GM04503 (cell line): ENCODE results near the gene DNASE1L3.
"Not testable (repeated sequence)": the region's sequence is repeated elsewhere in the genome, so short reads cannot be mapped to it uniquely, and the experiment has no call there.

Source experiments
- DNase-seq: peaks from one replicate; pipeline ENCODE4 v3.0.0-alpha.2; 2012; ENCODE audit warnings: low read depth

The DNASE1L3 gene

GRCh38 chr3:58235970-58236369 is 25.2 kb upstream of the DNASE1L3 start:
- DNase-seq: no peak

DNA sequence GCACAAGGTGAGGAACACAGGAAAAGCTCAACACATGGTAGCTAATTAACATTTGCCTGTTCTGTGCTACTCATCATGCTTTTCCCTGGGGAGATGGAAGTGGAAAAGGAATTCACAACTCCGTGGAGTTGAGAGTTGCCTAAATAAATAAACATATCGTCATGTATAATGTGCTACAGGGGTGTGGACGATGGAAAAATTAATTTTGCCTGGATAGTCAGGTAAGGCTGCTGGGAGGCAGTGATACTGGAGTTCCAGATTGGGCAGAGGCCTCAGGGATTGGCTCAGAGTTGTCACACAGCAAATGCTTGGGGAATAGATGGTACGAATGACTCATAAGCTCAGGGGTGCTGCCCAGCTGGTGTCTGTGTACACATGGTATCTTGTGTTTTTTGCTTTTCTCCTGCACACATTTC is 23.8 kb upstream of the DNASE1L3 start:
- DNase-seq: peak; percentile 15

DNA sequence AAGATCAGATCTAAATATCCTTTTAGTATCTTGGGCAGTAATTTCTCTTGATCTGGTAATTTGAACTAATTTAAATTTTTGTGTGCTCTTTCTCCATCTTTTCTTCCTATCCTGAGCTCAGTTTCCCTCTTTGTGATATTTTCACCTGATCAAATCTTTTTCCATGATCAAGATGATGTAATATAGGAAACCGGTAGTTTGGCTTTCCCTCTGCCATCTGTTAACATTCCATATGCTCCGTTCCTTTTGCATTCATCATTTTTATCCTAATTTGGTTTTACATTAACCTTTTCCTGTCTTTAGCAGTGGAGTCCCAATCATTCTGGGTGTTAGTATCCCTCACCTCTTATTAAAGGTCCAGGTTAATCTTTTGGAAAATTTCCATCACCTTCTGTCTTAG is 20.9 kb upstream of the DNASE1L3 start:
- DNase-seq: no peak

GRCh38 chr3:58230876-58231552 is 20.2 kb upstream of the DNASE1L3 start:
- DNase-seq: no peak

DNA sequence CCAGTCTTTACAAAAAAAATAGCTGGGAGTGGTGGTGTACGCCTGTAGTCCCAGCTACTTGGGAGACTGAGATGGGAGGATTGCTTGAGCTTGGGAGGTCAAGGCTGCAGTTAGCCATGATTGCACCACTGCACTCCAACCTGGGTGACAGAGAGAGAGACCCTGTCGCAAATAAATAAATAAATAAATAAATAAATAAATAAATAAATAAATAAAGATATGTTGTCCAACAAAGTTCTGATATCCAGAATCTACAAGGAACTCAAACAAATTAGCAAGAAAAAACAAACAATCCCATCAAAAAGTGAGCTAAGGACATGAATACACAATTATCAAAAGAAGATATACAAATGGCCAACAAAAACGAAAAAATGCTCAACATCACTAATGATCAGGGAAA is 17.2 kb upstream of the DNASE1L3 start:
- DNase-seq: not testable (repeated sequence)

DNA sequence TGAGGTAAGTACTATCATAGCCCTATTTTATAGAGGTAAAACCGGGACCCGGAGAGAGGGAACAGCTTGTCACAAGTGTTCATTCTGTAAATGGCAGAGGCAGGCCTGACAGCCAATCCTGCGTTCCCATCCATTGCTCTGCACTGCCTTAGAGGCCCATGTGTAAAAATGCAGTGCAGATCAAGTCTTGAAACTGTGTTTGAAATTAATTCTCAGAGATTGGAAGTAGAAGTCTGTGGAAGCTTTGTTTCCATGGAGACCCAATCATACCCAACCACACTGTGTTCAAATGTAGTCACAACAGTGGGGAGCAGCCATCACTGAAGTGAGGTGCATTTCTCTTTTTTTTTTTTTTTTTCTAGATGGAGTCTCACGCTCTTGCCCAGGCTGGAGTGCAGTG is 13.1 kb upstream of the DNASE1L3 start:
- no peak for DNase-seq

- DNase-seq: no peak
Measured at GRCh38 chr3:58222161-58222724, 11.5 kb upstream of the DNASE1L3 start.

DNA sequence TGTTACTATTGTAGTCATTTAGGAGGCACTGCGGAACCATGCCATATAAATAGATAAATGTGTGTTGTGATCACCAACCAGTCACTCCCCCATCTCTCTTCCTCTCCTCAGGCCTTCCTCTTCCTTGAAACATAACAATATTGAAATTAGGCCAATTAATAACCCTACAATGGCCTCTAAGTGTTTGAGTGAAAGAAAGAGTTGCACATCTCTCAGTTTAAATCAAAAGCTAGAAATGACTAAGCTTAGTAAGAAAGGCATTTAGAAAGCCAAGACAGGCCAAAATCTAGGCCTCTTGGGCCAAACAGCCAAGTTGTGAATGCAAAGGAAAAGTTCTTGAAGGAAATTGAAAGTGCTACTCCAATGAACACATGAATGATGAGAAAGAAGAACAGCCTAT is 8.1 kb upstream of the DNASE1L3 start:
- no peak for DNase-seq

DNA sequence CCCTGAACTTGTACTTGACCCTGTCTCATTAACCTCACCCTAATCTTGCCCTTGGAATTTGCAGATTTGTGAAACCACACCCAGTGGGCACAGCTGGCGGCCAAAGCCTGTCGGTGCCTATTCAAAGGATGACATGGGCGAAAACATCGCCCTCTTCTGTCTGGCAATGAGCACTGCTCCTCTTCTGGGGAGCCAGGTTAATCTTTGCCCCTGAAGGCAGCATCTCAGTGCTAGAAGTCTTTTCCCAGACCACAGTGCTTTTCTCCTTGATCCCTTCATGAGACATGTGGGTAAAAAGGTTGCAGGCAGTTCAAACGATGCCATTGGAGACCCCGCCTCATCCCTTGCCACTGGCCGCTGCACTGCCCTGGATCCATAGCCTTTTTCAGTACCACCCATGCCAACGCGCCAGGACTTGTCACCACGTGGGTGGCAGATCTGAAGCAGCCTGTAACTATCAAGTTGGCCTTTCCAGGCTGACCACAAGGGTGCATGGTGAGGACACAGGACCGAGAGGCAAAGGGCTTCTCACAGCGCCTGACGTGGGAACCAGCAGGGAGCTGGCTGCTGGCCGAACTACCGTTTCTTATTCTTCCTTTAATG is 6.5 kb upstream of the DNASE1L3 start:
- peak; percentile 37 for DNase-seq

DNA sequence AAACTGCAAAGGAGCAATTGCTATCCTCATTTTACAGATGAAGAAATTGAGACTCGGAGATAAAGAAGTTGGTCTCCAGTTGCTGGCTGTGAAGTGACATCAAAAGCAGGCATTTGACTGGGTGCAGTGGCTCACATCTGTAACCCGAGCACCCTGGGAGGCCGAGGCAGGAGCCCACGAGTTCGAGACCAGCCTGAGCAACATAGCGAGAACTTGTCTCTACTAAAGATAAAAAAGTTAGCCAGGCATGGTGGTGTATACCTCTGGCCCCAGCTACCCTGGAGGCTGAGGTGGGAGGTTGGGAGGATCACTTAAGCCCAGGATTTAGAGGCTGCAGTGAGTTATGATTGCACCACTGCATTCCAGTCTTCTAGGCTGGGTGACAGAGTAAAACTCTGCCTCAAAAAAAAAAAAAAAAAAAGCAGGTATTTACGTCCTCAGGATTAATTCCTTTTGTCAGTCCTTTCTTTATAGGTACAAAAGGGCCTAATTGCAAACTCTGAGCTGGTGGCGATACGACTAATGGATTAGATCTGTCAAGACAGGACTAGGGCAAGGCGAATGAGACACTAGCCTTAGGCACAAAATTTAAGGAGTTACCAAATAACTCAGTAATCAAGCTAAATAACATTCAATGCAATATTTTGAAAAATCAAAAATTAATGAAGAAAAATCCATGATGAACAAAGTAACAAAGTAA is 5.9 kb upstream of the DNASE1L3 start:
- no peak for DNase-seq

GRCh38 chr3:58215317-58216025 is 4.7 kb upstream of the DNASE1L3 start:
- no peak for DNase-seq

DNA sequence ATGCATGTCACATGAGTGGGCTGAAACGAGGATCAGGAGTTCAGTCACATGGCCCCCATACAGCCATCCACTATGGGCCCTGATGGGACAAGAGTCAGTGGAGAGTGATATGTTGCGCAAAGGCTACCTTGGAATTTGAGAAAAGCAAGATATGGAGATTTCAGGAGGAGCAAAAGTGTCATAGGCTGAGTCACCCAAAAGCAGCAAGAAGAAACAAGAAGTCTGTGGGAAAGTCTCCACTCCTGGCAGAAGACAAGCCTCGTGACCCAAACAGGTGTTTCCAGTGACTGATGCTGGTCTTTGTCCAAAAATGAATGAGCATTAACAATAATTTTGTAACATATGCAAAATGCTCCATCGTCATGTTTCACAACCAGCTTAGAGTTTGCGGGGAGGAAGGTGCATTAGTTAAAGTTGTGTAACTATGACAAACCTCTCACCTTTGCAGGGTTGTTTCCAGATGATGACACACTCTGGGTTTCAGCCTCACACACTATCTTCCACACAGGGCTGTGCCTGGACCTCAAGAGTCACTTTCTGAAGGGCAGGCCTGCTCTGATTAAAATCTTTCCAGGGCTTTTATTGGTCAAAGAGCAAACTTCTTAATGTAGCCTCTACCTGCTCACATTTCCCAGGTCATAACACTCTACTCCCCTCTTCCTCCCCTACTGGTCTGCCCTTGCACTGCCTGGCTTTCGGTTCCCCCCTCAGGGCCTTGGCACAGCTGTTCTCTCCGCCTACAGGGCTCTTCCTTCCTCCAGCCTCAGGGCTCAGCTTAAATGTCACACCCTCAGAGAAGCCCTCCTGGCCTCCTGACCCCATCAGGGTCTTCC is 3.9 kb upstream of the DNASE1L3 start:
- peak; percentile 21 for DNase-seq

- no peak for DNase-seq
Measured at GRCh38 chr3:58209933-58210332, 839 bp downstream of the DNASE1L3 start.

GRCh38 chr3:58207954-58208353 is 2.8 kb downstream of the DNASE1L3 start:
- DNase-seq: no peak

GRCh38 chr3:58206406-58207011 is 4.3 kb downstream of the DNASE1L3 start:
- peak; percentile 42 for DNase-seq

GRCh38 chr3:58205981-58206380 is 4.8 kb downstream of the DNASE1L3 start:
- no peak for DNase-seq

DNA sequence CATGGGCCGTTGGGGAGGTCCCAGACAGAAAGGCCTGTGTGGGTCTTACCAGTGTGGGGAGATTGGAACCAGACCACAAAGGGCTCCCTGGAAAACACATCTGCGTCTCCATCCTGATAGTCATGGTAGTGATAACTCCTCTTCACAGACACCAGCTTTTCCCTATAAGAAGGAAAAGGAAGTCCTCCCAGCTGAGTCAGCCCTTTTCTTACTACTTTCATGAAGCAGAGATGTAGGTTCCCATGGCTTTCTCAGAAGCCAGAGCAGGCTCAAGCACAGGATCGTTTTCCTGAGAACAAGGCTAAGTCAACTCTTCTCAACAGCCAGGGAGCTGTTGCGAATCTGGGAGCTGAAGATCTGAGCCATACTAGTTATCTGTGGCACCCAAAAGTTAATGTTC is 6.1 kb downstream of the DNASE1L3 start:
- no peak for DNase-seq

- no peak for DNase-seq
Measured at GRCh38 chr3:58203541-58203940, 7.2 kb downstream of the DNASE1L3 start.

DNA sequence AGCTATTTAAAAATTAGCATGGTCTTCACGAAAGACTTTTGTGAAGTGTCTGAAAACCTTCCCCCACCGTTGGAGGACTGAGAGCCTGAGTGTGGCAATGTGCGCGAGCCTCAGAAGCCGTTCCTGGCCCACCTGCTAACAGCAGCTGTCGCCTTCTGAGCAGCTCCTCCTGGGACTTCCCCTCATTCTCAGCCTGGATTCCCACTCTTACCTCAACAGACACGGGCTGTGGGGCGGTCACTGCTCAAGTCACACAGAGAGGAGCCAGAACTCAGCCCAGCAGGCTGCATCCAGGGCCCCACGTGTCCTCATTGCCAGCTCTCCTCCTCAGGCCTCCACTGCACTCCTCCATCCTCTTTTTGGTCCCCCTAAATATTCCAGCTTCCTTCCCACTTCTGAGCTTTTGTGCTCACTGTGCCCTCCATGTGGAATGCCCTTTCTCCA is 7.8 kb downstream of the DNASE1L3 start:
- no peak for DNase-seq

- DNase-seq: not testable (repeated sequence)
Measured at GRCh38 chr3:58201451-58201850, 9.3 kb downstream of the DNASE1L3 start.

- DNase-seq: no peak
Measured at GRCh38 chr3:58200846-58201355, 9.9 kb downstream of the DNASE1L3 start.
